H1 (cell line): ENCODE results near the gene PPP2R1A. TPM values are rescaled to one million over a fixed set of nuclear protein-coding genes. Genes with fewer than 3 reads are reported as not detected.

Source experiments
- CHD1 ChIP-seq: IDR thresholded peaks from 2 replicates; pipeline ENCODE4 v1.6.1; 2012; ENCODE audit warnings: low read depth, low read length, improper control_type of control experiment
- CHD7 ChIP-seq: fragments of 300-600 bp; sonication (generic); IDR thresholded peaks from 2 replicates; pipeline ENCODE4 v1.7.1; 2012; ENCODE audit warnings: low read length, moderate library complexity, mild to moderate bottlenecking, inconsistent platforms; ENCODE audit not compliant: insufficient replicate concordance
- RFX5 ChIP-seq: IDR thresholded peaks from 2 replicates; pipeline ENCODE4 v1.6.1; 2011; ENCODE audit warnings: low read depth, low read length, improper control_type of control experiment, borderline replicate concordance
- USF2 ChIP-seq: IDR thresholded peaks from 2 replicates; pipeline ENCODE4 v1.6.1; 2011; ENCODE audit warnings: low read length, improper control_type of control experiment
- polyA plus RNA-seq, 7 experiments: library from polyadenylated mRNA; depleted of rRNA in 3 of 7; stranded (reverse) in 5 of 7; unstranded in 2 of 7; fragments of >200 nt in 5 of 7; fragments of 200-250 nt in 2 of 7; gene quantifications; 1 replicate in 5 of 7; 2 replicates in 1 of 7; 4 replicates in 1 of 7; pipeline versions ENCODE4 v1.2.1 to v1.2.3, GENCODE V29; 2011 to 2013; ENCODE audit warnings: missing spikeins in 2 of 7, mixed read lengths in 2 of 7
- total RNA-seq: library from RNA; stranded (reverse); fragmentation: NEBNext Ultra II Directional; extraction: Animal tissue kit (Norgen Biotek cat#: 25700); gene quantifications from 2 replicates; pipeline ENCODE4 v1.2.1, GENCODE V29; 2021

The PPP2R1A gene
- total and polyA plus RNA-seq, 2 of the 8 experiments (the other 6 are each of a cell fraction or from before 2014, with no cell fraction given) = 380 to 382 TPM

GRCh38 chr19:52217576-52217975 is 27.7 kb downstream of the PPP2R1A start (continued):
- TF ChIP-seq CHD7 (no peak), CHD1 (no peak), RFX5 (no peak), USF2 (peak; percentile 45; the same call in 1 of the 2 replicates)
